Smooth muscle cell (in vitro differentiated cells): Measurements from ENCODE around the gene WWOX. TPM values are rescaled to one million over a fixed set of nuclear protein-coding genes. Genes with fewer than 3 reads are reported as not detected.

Experiments
- DNase-seq: peaks from one replicate; lab custom pipeline; 2025; ENCODE audit not compliant: unreplicated experiment; lab: John Stamatoyannopoulos, UW
- H2AFZ ChIP-seq: fragments of 200-600 bp; sonication (generic); 2 replicates; pipeline ENCODE4 v1.6.0; 2016; ENCODE audit warnings: antibody characterized with exemption, low read depth, mild to moderate bottlenecking
- H3F3A ChIP-seq: fragments of 200-600 bp; sonication (generic); 2 replicates; pipeline ENCODE4 v1.6.0; 2017; ENCODE audit warnings: antibody characterized with exemption, low read depth
- H3K27ac ChIP-seq: fragments of 200-600 bp; sonication (generic); 2 replicates; pipeline ENCODE4 v1.5.1; 2016; ENCODE audit warnings: low read depth, mild to moderate bottlenecking
- H3K27me3 ChIP-seq: fragments of 200-600 bp; sonication (generic); 2 replicates; pipeline ENCODE4 v1.6.1; 2016; ENCODE audit warnings: low read depth, mild to moderate bottlenecking
- H3K36me3 ChIP-seq: fragments of 200-600 bp; sonication (generic); 2 replicates; pipeline ENCODE4 v1.5.1; 2016; ENCODE audit warnings: low read depth
- H3K4me1 ChIP-seq: fragments of 200-600 bp; sonication (generic); 2 replicates; pipeline ENCODE4 v1.5.1; 2016; ENCODE audit warnings: low read depth
- H3K4me2 ChIP-seq: fragments of 200-600 bp; sonication (generic); 2 replicates; pipeline ENCODE4 v1.6.0; 2016; ENCODE audit warnings: mild to moderate bottlenecking
- H3K4me3 ChIP-seq: fragments of 200-600 bp; sonication (generic); 2 replicates; pipeline ENCODE4 v1.5.1; 2016; ENCODE audit warnings: mild to moderate bottlenecking
- H3K79me2 ChIP-seq: fragments of 200-600 bp; sonication (generic); 2 replicates; pipeline ENCODE4 v1.6.0; 2016; ENCODE audit warnings: low read depth, mild to moderate bottlenecking
- H3K9ac ChIP-seq: fragments of 200-600 bp; sonication (generic); 2 replicates; pipeline ENCODE4 v1.6.0; 2016; ENCODE audit warnings: low read depth
- H3K9me3 ChIP-seq: fragments of 200-600 bp; sonication (generic); replicated peaks from 2 replicates; pipeline ENCODE4 v1.5.1; 2016; ENCODE audit warnings: low read depth
- H4K20me1 ChIP-seq: fragments of 200-600 bp; sonication (generic); 2 replicates; pipeline ENCODE4 v1.6.0; 2016; ENCODE audit warnings: low read depth
- WGBS: methylation state at CpG from one replicate; pipeline ENCODE4 v1.1.7; 2016; ENCODE audit warnings: low lambda C conversion rate; 5-methylcytosine and 5-hydroxymethylcytosine counted together
- polyA plus RNA-seq: library from polyadenylated mRNA; unstranded; fragments of >200 nt; fragmentation: Nextera tagmentation; extraction: Ambion mirVana; gene quantifications from 2 replicates; pipeline ENCODE4 v1.2.1, GENCODE V29; 2016
- total RNA-seq: library from RNA; depleted of rRNA; stranded (reverse); fragments of >200 nt; gene quantifications from 2 replicates; pipeline ENCODE4 v1.2.3, GENCODE V29; 2014
- TF ChIP-seq, protein P1 (sequence below): fragments of 200-600 bp; sonication (generic); IDR thresholded peaks from 2 replicates; pipeline ENCODE4 v1.5.1; 2017; ENCODE audit warnings: borderline replicate concordance, mild to moderate bottlenecking, antibody characterized with exemption; ENCODE audit not compliant: insufficient read depth, poor library complexity, severe bottlenecking

The WWOX gene
- total and polyA plus RNA-seq, 2 experiments from 2014 or later = 7.5 to 14.0 TPM

DNA sequence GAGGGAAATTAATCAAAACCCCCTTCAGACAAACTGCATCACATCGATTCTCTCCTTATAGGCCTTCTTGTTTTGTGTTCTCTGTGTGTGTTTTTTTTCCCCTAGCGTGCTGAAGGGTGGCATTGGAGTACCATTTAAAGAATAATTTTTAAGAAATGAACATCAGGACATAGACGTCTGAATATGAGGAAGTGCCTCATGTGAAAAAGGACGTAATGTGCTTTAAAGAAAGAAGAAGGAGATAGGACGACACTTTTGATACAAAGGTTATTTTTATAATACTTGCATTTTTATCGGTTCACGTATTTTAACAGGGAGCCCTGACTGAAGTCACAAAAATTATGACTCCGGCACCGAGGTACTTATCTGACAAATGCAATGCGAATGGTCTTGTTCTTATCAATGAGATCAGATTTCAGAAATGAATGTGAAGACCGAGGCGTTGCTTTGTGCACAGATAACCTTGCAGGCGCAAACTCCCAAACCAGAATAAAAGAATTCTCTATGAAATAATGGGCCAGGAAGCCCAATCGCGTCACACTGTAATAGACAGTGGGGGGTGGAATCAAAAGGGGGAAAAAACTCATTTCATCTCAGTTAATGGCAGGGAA is 894.8 kb downstream of the WWOX start:
- Histone ChIP-seq H3K9me3 (no peaks in the 10 kb centered on the region), H2AFZ (no peak overlapping the region), H3K4me3 (no peak overlapping the region), H3K27me3 (peaks cover 70% of the 10 kb centered on the region), H3K36me3 (no peaks in the 10 kb centered on the region), H4K20me1 (no peaks in the 10 kb centered on the region), H3K9ac (no peak overlapping the region), H3F3A (no peaks in the 10 kb centered on the region), H3K4me2 (no peak overlapping the region), H3K27ac (no peak overlapping the region), H3K79me2 (no peaks in the 10 kb centered on the region), H3K4me1 (peaks cover 8% of the 10 kb centered on the region)
- no peak for DNase-seq
- 89% methylated on average over 15 of the region's 15 CpGs for WGBS
- TF ChIP-seq, protein P1, sequence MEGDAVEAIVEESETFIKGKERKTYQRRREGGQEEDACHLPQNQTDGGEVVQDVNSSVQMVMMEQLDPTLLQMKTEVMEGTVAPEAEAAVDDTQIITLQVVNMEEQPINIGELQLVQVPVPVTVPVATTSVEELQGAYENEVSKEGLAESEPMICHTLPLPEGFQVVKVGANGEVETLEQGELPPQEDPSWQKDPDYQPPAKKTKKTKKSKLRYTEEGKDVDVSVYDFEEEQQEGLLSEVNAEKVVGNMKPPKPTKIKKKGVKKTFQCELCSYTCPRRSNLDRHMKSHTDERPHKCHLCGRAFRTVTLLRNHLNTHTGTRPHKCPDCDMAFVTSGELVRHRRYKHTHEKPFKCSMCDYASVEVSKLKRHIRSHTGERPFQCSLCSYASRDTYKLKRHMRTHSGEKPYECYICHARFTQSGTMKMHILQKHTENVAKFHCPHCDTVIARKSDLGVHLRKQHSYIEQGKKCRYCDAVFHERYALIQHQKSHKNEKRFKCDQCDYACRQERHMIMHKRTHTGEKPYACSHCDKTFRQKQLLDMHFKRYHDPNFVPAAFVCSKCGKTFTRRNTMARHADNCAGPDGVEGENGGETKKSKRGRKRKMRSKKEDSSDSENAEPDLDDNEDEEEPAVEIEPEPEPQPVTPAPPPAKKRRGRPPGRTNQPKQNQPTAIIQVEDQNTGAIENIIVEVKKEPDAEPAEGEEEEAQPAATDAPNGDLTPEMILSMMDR = no peak

DNA sequence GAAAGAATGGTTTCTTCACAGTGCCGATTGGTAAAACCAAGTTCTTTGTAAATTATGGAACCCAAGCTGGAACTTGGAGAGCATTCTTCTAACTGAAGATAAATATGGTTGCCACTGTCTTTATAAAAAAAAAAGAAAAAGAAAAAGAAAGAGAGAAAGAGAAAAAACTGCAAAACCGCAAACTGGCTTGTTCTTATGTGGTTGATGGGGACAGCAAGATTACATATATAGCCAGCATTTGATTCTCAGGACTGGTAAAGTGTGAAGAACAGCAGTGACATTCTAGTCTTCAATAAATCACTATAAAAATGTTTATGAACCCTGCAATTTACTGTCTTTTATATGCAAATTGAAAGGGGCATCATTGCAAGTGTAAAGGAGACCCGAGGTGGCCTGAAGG is 896.0 kb downstream of the WWOX start:
- WGBS = 84% methylated on average over 3 of the region's 3 CpGs
- Histone ChIP-seq H3K4me3 (no peak overlapping the region), H2AFZ (no peak overlapping the region), H3K27ac (no peak overlapping the region), H3F3A (no peaks in the 10 kb centered on the region), H3K27me3 (peaks cover 65% of the 10 kb centered on the region), H3K36me3 (no peaks in the 10 kb centered on the region), H3K4me2 (no peak overlapping the region), H4K20me1 (no peaks in the 10 kb centered on the region), H3K4me1 (peaks cover 8% of the 10 kb centered on the region), H3K9ac (no peak overlapping the region), H3K79me2 (no peaks in the 10 kb centered on the region), H3K9me3 (no peaks in the 10 kb centered on the region)
- no peak for DNase-seq
- TF ChIP-seq, protein P1 = no peak

DNA sequence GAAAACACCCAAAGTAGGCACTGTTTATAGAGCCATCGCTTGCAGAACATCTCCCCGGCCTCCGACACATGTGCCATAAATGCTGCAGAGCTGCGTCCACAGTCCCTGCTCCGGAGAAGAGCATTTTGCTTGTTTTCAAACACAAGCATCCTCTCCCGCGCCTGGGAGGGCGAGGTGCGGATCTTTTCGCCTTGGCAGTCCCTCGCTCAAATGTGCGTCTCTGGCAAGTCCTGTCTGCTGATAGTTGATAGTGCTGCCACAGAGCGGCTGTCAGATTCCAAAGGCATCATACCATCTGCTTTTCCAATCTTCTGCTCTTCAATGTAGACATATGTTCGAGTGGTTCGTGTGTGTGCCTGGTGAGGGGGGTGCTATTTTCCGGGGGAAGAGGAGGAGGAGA is 897.3 kb downstream of the WWOX start:
- H3K79me2 ChIP-seq = no peaks in the 10 kb centered on the region
- H3F3A ChIP-seq = no peaks in the 10 kb centered on the region
- TF ChIP-seq, protein P1 = no peak
- no peak overlapping the region for H2AFZ ChIP-seq
- peaks cover 56% of the 10 kb centered on the region for H3K27me3 ChIP-seq
- WGBS = 91% methylated on average over 16 of the region's 16 CpGs
- H4K20me1 ChIP-seq = no peaks in the 10 kb centered on the region
- H3K9me3 ChIP-seq = no peaks in the 10 kb centered on the region
- no peak overlapping the region for H3K9ac ChIP-seq
- H3K36me3 ChIP-seq = no peaks in the 10 kb centered on the region
- peaks cover 15% of the 10 kb centered on the region for H3K4me1 ChIP-seq
- no peak overlapping the region for H3K4me3 ChIP-seq
- no peak overlapping the region for H3K4me2 ChIP-seq
- H3K27ac ChIP-seq = no peak overlapping the region
- no peak for DNase-seq

DNA sequence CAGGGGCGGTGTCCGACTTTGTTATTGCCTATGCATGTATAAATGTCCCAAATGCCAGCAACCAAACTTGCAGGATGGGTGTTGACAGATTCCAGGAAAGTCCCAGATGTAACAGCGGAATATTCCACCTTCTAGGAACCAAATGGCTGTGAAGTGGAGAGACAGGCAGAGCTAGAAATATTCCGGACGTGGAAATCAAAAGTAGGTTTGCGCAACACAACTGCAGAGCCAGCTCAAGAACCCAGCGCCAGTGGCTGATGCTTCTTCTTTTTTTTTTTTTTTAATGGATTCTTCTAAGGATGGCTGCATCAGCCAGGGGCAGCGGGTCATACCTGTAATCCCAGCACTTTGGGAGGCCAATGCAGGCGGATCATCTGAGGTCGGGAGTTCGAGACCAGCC is 899.4 kb downstream of the WWOX start:
- Histone ChIP-seq H3K9me3 (no peaks in the 10 kb centered on the region), H4K20me1 (no peaks in the 10 kb centered on the region), H3K4me2 (no peak overlapping the region), H3K4me1 (peaks cover 16% of the 10 kb centered on the region), H3K27me3 (peaks cover 36% of the 10 kb centered on the region), H3K9ac (no peak overlapping the region), H3K27ac (no peak overlapping the region), H3K79me2 (no peaks in the 10 kb centered on the region), H3F3A (no peaks in the 10 kb centered on the region), H3K4me3 (no peak overlapping the region), H2AFZ (no peak overlapping the region), H3K36me3 (no peaks in the 10 kb centered on the region)
- no peak for DNase-seq
- TF ChIP-seq, protein P1 = no peak
- WGBS = 93% methylated on average over 11 of the region's 11 CpGs
